CD4-positive, alpha-beta T cell treated with Interleukin-15 for 4 hours (primary cell): ENCODE results near the gene JAG2.

Experiments used
- DNase-seq: peaks from one replicate; pipeline ENCODE4 v3.0.0-alpha.2; 2020; ENCODE audit warnings: low spot score

JAG2 gene

GRCh38 chr14:105203057-105203531 is 34.5 kb upstream of the JAG2 start:
- peak; percentile 62 for DNase-seq

- DNase-seq: no peak
These were observed 33.4 kb upstream of the JAG2 start for GRCh38 chr14:105201925-105202513.

GRCh38 chr14:105201156-105201924 is 32.8 kb upstream of the JAG2 start:
- DNase-seq: no peak

GRCh38 chr14:105200641-105201040 is 32.1 kb upstream of the JAG2 start:
- no peak for DNase-seq

GRCh38 chr14:105200074-105200473 is 31.5 kb upstream of the JAG2 start:
- no peak for DNase-seq

GRCh38 chr14:105199093-105199492 is 30.5 kb upstream of the JAG2 start:
- no peak for DNase-seq

- DNase-seq: no peak
These were observed 30.0 kb upstream of the JAG2 start for GRCh38 chr14:105198588-105198987.

GRCh38 chr14:105197211-105197641 is 28.6 kb upstream of the JAG2 start:
- DNase-seq: no peak

GRCh38 chr14:105196265-105196960 is 27.8 kb upstream of the JAG2 start:
- no peak for DNase-seq

GRCh38 chr14:105195522-105196264 is 27.1 kb upstream of the JAG2 start:
- DNase-seq: no peak

GRCh38 chr14:105195051-105195450 is 26.5 kb upstream of the JAG2 start:
- DNase-seq: no peak

- no peak for DNase-seq
These were observed 25.6 kb upstream of the JAG2 start for GRCh38 chr14:105193916-105194782.

GRCh38 chr14:105192866-105193731 is 24.5 kb upstream of the JAG2 start:
- DNase-seq: no peak

- DNase-seq: no peak
These were observed 19.5 kb upstream of the JAG2 start for GRCh38 chr14:105187935-105188524.

GRCh38 chr14:105187116-105187515 is 18.5 kb upstream of the JAG2 start:
- DNase-seq: no peak

GRCh38 chr14:105185973-105186372 is 17.4 kb upstream of the JAG2 start:
- DNase-seq: no peak

- DNase-seq: no peak
These were observed 16.4 kb upstream of the JAG2 start for GRCh38 chr14:105185001-105185400.

GRCh38 chr14:105184461-105184860 is 15.9 kb upstream of the JAG2 start:
- DNase-seq: no peak

GRCh38 chr14:105182296-105183020 is 13.9 kb upstream of the JAG2 start:
- DNase-seq: no peak
